ENCODE data around the gene ZNF408. TPM values are rescaled to one million over a fixed set of nuclear protein-coding genes. Genes with fewer than 3 reads are reported as not detected.

Gene ZNF408
- polyA plus RNA-seq, 1 donor from 2014 or later: 9.1 TPM

DNA sequence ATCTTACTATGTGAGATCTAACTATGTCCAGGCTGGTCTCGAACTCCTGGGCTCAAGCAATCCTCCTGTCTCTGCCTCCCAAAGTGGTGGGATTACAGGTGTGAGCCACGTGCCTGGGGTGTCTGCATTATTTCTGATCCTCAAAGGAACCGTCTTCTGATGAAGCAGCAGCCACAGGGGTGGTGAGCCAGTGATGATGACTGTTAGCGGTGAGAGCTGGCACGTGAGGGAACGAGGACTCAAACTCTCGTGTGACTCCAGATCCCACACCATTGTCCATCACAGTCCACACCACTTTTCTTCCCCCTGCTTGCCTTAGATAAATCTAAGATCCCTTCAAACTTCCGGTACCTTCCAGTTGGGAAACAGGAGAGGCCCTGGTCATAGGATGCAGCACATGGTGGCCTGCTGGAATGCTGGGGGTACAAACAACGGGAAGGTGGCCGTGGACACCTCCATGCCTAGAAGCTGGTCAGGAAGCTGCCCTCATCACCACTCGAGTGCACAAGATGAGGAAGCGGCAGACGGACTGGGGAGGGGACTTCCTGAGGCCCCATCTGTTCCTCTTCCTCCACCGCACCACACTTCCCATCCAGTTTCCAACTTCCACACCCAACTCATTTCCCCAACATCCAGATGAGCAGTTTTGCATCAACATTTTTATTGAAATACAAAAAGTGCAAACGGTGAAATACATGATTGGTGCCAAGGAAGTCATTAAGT, 24.2 kb upstream of the ZNF408 start:
- TF ChIP-seq MXI1 (conservative IDR thresholded peaks at IDR 0.05; ENCODE audit: poor library complexity, severe bottlenecking) (no peak), TAF1 (IDR thresholded peaks at IDR 0.05; ENCODE audit: low read depth) (no peak), RAD21 (conservative IDR thresholded peaks at IDR 0.05) (no peak), EZH2 (IDR thresholded peaks at IDR 0.05; ENCODE audit: borderline replicate concordance, insufficient read depth, low read length, poor library complexity, severe bottlenecking) (no peak), REST (IDR thresholded peaks at IDR 0.05; ENCODE audit: borderline replicate concordance) (no peak), POLR2AphosphoS5 (IDR thresholded peaks at IDR 0.05) (no peak), EP300 (conservative IDR thresholded peaks at IDR 0.05; ENCODE audit: poor library complexity, severe bottlenecking) (no peak), SMC3 (conservative IDR thresholded peaks at IDR 0.05; ENCODE audit: poor library complexity) (no peak)
- TF ChIP-seq, protein P1, sequence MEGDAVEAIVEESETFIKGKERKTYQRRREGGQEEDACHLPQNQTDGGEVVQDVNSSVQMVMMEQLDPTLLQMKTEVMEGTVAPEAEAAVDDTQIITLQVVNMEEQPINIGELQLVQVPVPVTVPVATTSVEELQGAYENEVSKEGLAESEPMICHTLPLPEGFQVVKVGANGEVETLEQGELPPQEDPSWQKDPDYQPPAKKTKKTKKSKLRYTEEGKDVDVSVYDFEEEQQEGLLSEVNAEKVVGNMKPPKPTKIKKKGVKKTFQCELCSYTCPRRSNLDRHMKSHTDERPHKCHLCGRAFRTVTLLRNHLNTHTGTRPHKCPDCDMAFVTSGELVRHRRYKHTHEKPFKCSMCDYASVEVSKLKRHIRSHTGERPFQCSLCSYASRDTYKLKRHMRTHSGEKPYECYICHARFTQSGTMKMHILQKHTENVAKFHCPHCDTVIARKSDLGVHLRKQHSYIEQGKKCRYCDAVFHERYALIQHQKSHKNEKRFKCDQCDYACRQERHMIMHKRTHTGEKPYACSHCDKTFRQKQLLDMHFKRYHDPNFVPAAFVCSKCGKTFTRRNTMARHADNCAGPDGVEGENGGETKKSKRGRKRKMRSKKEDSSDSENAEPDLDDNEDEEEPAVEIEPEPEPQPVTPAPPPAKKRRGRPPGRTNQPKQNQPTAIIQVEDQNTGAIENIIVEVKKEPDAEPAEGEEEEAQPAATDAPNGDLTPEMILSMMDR (IDR thresholded peaks at IDR 0.05; ENCODE audit: poor library complexity, severe bottlenecking): no peak

DNA sequence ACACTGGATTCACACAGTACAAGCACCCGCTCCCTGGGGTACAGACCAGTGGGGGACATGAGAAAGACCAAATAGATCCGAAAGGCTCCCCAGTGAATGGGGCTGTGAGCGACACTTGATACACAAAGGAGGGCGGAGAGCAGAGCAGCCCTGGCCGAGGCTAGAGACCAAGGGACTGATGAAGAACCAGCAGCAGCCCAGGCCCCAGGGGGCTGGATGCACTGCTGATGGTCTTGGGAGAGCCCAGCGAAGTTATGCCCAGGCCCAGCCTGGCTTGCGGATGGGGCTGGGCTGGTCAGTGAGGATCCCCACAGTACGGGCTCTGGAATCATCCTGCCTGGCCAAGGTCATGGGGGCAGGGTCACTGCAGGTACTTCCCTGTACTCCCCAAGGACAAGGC, 23.7 kb upstream of the ZNF408 start:
- no peak overlapping the region for H3K27ac ChIP-seq (ENCODE audit: low read length)
- H3K4me3 ChIP-seq (ENCODE audit: low read length): no peak overlapping the region
- no peak overlapping the region for H2AFZ ChIP-seq (ENCODE audit: low read depth, low read length)
- H3K9me3 ChIP-seq (ENCODE audit: low read length): no peaks in the 10 kb centered on the region
- no peaks in the 10 kb centered on the region for H3F3A ChIP-seq (ENCODE audit: insufficient read depth, low read length, poor library complexity, severe bottlenecking)
- H3K36me3 ChIP-seq (ENCODE audit: insufficient read depth, low read length): no peaks in the 10 kb centered on the region
- no peaks in the 10 kb centered on the region for H3K79me2 ChIP-seq (replicated peaks; ENCODE audit: insufficient read depth, low read length)
- TF ChIP-seq REST (IDR thresholded peaks at IDR 0.05; ENCODE audit: borderline replicate concordance): no peak
- peak; percentile 15 for TF ChIP-seq POLR2AphosphoS5 (IDR thresholded peaks at IDR 0.05)
- H3K27me3 ChIP-seq (ENCODE audit: insufficient read depth, low read depth, low read length): no peaks in the 10 kb centered on the region
- no peaks in the 10 kb centered on the region for H4K20me1 ChIP-seq (ENCODE audit: insufficient read depth)
- no peak overlapping the region for H3K4me2 ChIP-seq (ENCODE audit: low read length)
- no peaks in the 10 kb centered on the region for H3K9me2 ChIP-seq (ENCODE audit: insufficient read depth, low read length)
- no peak overlapping the region for H3K9ac ChIP-seq (ENCODE audit: low read length)

More for the DNA sequence above, 24.2 kb upstream of the ZNF408 start:
- Histone ChIP-seq H3K9ac (ENCODE audit: low read length) (no peak overlapping the region), H3K4me3 (ENCODE audit: low read length) (no peak overlapping the region), H3K36me3 (ENCODE audit: insufficient read depth, low read length) (no peaks in the 10 kb centered on the region), H4K20me1 (ENCODE audit: insufficient read depth) (no peaks in the 10 kb centered on the region), H3K4me2 (ENCODE audit: low read length) (no peak overlapping the region), H3K27ac (ENCODE audit: low read length) (no peak overlapping the region), H3K79me2 (replicated peaks; ENCODE audit: insufficient read depth, low read length) (no peaks in the 10 kb centered on the region), H3F3A (ENCODE audit: insufficient read depth, low read length, poor library complexity, severe bottlenecking) (no peaks in the 10 kb centered on the region), H3K9me3 (ENCODE audit: low read length) (no peaks in the 10 kb centered on the region), H3K27me3 (ENCODE audit: insufficient read depth, low read depth, low read length) (no peaks in the 10 kb centered on the region), H3K9me2 (ENCODE audit: insufficient read depth, low read length) (no peaks in the 10 kb centered on the region), H2AFZ (ENCODE audit: low read depth, low read length) (no peak overlapping the region)
